DMS79 treated with DMSO at 0.1 percent for 48 hours (cell line): ENCODE data around the gene TSPAN31.
"Not testable (repeated sequence)": the region's sequence is repeated elsewhere in the genome, so short reads cannot be mapped to it uniquely, and the experiment has no call there.

Experiments used
- DNase-seq: peaks from one replicate; lab custom pipeline; 2025; lab: John Stamatoyannopoulos, UW

The TSPAN31 gene

GRCh38 chr12:57744777-57745484 is at the start of gene TSPAN31:
Gene TSPAN31 (plus strand): TSS chr12:57745039. CDS start chr12:57745155, 116 bp downstream.
- DNase-seq = peak; percentile 94

DNA sequence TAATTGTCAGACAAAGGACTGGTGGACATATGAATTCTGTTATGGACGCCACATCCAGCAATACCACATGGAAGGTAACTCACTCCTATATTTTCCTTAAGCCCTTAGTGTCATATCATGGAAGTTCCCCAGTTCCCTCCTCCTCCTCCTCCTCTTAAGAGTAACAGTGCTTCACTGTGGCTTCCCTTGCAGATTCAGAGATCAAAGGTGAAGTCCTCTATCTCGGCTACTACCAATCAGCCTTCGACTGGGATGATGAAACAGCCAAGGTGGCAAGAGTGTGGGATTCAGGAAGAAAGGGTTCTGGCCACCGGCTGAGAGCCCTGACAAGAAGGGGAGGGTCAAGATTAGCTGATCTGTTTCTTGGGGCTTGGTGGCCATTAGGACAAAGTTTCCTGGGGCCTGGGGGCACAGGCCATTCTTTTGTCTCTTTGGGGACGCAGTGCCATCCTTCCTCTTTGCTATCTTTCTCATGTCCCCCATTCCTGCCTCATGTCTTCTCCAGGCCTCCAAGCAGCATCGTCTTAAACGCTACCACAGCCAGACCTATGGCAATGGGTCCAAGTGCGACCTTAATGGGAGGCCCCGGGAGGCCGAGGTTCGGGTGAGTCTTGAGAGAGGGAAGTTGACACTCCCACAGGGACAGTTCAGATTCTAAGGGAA is 48.9 kb upstream of the TSPAN31 start:
- DNase-seq = no peak

DNA sequence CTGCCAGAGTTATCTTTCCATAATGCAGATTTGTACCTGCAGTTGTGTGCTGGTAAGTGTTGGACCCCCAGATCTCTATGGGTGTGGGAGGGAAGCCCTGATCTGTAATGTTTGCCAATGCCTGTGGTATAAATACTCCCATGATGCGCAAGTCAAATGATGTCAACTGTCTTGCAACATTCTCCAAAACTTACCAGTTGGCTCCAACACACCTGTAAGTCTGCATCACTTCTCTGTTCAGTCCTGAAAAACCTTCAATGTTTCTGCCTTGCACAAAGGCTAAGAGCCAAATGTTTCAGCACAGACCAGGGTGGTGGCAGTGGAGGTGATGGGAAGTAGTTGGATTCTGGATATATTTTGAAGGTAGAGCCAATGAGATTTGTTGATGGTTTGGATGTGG is 47.8 kb upstream of the TSPAN31 start:
- no peak for DNase-seq

- no peak for DNase-seq
Measured at GRCh38 chr12:57698414-57698813, 46.4 kb upstream of the TSPAN31 start.

GRCh38 chr12:57700317-57700716 is 44.5 kb upstream of the TSPAN31 start:
- DNase-seq = no peak

DNA sequence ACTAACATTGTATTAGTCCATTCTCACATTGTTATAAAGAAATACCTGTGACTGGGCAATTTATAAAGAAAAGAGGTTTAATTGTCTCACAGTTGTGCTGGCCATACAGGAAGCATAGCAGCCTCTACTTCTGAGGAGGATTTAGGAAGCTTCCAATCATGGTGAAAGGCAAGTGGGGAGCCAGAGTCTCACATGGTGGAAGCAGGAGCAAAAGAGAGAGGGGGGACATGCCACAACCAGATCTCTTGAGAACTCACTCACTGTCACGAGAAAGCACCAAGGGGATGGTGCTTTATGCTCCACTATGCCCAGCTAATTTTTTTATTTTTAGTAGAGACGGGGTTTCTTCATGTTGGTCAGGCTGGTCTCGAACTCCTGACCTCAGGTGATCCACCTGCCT is 37.6 kb upstream of the TSPAN31 start:
- DNase-seq = no peak

DNA sequence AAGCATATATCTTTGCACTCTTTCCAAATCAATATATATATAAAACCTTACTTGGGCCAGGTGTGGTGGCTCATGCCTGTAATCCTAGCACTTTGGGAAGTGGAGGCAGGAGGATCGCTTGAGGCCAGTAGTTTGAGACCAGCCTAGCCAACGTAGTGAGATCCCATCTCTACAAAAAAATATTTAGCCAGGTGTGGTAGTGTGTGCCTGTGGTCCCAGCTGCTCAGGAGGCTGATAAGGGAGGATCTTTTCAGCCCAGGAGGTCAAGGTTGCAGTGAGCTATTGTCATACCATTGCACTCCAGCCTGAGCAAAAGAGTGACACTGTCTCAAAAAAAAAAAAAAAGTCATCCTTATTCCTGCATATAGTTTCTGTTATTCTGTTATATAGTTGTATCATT is 36.5 kb upstream of the TSPAN31 start:
- DNase-seq = no peak

DNA sequence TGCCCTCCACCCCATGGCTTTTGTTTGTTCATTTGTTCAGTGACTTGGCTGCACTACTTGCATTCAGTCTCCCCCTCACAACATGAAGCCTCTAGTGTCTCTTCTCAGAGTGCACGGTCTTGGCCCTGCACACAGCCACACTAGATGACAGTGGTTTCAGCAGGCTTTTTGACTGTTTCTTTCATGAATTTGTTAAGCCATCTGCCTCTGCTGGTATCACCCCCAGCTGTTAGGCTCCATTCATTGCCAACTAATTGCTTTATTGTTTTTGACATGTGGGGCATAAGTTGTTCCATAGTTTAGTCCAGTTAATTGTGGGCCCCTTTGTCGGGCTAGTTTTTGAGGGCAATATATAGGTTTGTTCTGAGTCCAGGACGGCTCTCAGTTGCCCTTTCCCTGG is 32.1 kb upstream of the TSPAN31 start:
- no peak for DNase-seq

DNA sequence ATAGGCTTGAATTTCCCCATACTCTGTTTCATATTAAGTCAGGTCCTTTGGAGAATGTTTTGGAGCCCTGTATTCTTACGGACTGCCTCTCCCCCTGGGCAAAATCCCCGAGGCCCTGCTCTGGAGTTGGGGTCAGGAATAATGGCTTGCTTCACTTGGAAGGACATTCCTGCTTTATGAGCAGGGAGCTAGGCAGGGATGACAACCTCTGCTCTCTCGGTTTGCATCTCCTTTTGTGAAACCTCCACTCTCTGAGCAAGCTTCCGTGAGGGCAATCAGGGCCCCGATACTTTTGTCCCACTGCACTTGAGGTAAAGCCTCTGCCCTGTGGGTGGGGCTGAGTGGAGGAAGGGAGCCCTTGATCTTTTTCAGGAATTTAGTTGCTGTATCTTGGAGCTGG is 31.6 kb upstream of the TSPAN31 start:
- no peak for DNase-seq

DNA sequence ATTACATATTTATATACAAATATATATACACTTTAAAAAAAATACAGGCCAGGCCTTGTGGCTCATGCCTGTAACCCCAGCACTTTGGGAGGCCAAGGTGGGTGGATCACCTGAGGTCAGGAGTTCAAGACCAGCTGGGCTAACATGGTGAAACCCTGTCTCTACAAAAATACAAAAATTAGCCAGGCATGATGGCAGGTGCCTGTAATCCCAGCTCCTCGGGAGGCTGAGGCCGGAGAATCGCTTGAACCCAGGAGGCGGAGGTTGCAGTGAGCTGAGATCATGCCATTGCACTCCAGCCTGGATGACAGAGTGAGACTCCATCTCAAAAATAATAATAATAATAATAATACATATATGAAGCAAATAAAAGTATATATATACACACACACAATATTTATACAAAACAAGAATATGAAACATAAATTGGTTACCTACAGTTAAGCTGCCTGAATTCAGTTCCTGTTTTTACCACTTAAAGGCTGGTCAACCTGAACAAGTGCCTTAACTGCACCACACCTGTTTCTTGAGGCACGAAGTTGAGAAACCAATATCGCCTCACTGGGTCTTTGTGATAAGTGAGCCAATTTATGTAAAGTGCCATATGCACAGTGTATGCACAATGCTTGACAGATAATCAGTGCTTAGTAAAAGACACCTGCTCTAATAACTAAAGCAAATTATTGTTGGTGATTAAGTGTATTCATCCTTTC is 29.6 kb upstream of the TSPAN31 start:
- DNase-seq = not testable (repeated sequence)

- DNase-seq = no peak
Measured at GRCh38 chr12:57715786-57716185, 29.1 kb upstream of the TSPAN31 start.

- no peak for DNase-seq
Measured at GRCh38 chr12:57716305-57716704, 28.5 kb upstream of the TSPAN31 start.

- DNase-seq = no peak
Measured at GRCh38 chr12:57717131-57717530, 27.7 kb upstream of the TSPAN31 start.

DNA sequence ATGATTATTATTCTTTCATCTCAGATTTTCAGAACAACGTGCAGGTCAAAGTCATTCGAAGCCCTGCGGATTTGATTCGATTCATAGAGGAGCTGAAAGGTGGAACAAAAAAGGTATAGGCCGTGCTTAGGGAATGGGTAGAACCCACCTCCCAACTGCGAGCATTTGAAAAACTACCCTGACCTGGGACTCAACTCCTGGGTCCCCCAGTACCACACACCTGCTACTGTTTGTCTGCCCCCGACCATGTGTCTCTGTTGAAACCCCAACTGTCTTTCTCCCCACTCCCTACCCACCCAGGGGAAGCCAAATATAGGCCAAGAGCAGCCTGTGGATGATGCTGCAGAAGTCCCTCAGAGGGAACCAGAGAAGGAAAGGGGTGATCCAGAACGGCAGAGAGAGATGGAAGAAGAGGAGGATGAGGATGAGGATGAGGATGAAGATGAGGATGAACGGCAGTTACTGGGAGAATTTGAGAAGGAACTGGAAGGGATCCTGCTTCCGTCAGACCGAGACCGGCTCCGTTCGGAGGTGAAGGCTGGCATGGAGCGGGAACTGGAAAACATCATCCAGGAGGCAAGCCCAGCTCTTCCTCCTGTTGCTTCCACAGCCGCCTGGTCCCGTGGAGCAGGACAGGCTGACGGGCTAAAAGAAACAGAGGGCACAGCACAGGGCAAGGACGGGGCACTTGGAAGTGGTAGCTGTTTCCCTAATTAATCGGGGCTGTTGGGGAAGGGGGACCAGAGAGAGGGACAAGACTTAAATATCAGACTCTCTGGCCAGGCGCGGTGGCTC is 26.8 kb upstream of the TSPAN31 start:
- no peak for DNase-seq

DNA sequence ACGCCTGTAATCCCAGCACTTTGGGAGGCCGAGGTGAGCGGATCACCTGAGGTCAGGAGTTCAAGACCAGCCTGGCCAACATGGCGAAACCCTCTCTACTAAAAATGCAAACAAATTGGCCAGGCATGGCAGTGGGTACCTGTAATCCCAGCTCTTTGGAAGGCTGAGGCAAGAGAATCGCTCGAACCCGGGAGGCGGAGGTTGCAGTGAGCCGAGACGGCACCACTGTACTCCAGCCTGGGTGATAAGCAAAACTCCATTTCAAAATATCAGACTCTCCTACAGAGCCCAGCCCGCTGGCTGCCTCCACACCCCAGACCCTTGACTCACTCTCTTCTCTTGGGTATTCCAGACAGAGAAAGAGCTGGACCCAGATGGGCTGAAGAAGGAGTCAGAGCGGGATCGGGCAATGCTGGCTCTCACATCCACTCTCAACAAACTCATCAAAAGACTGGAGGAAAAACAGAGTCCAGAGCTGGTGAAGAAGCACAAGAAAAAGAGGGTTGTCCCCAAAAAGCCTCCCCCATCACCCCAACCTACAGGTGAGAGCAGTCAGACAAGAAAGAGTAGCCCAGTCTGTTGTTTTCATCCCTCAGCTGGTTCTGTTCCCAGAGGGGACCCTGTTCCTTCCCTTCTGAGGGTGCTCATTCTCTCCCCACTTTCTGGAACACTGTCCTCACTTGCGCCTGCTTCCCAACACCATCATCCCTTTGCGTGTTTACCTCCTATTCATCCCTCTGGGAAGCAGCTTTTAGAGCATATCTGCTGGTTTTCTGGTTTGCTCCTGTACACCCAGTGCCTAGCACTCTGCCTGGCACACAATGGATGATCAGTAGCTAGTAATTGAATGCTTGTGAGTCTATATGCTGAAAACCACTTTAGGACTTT is 26.0 kb upstream of the TSPAN31 start:
- no peak for DNase-seq

- no peak for DNase-seq
Measured at GRCh38 chr12:57719777-57720605, 24.8 kb upstream of the TSPAN31 start.

GRCh38 chr12:57720606-57721595 is 23.9 kb upstream of the TSPAN31 start:
- DNase-seq = no peak

DNA sequence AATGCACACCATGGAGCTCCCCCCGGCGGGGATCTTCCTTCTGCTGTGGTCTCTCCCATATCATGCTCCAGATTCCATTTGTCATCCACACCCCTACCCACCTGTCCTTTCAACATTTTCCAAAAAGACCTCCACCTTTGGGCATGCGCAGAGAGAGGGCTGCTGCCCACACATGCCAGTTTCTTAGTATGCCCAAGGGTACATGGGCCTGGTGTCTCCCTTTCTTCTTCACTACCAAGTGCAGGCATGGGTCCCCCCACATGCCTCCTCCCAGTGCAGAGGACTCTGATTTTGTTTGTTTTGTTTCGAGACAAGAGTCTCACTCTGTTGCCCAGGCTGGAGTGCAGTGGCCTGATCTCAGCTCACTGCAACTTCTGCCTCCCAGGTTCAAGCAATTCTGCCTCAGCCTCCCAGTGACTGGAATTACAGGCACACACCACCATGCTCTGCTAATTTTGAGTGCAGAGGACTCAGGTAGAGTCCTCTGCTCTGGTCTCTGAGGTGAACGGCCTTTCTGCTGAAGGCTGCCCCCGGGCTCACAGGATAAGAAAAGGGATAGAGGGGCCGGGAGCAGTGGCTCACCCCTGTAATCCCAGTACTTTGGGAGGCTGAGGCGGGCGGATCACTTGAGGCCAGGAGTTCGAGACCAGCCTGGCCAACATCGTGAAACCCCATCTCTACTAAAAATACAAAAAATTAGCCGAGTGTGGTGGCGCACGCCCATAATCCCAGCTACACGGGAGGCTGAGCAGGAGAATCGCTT is 22.8 kb upstream of the TSPAN31 start:
- not testable (repeated sequence) for DNase-seq
